Measurements from ENCODE around the gene MACROH2A1.

Gene MACROH2A1

GRCh38 chr5:135396459-135397055, 2.5 kb downstream of the MACROH2A1 start:
- DNase-seq: no peak

- no peak for DNase-seq
Observed at GRCh38 chr5:135395866-135396265, 3.2 kb downstream of the MACROH2A1 start.

- no peak for DNase-seq
Observed at GRCh38 chr5:135395451-135395850, 3.6 kb downstream of the MACROH2A1 start.

GRCh38 chr5:135394095-135394494, 4.9 kb downstream of the MACROH2A1 start:
- DNase-seq: no peak

- no peak for DNase-seq
Observed at GRCh38 chr5:135393691-135394090, 5.3 kb downstream of the MACROH2A1 start.

- DNase-seq: peak; percentile 90
Observed at GRCh38 chr5:135393229-135393628, 5.8 kb downstream of the MACROH2A1 start.

GRCh38 chr5:135392256-135392655, 6.8 kb downstream of the MACROH2A1 start:
- peak; percentile 91 for DNase-seq

- peak; percentile 48 for DNase-seq
Observed at GRCh38 chr5:135391869-135392255, 7.2 kb downstream of the MACROH2A1 start.

- DNase-seq: no peak
Observed at GRCh38 chr5:135391116-135391868, 7.7 kb downstream of the MACROH2A1 start.

- no peak for DNase-seq
Observed at GRCh38 chr5:135388860-135389435, 10.1 kb downstream of the MACROH2A1 start.

GRCh38 chr5:135387629-135387960, 11.4 kb downstream of the MACROH2A1 start:
- DNase-seq: no peak

- peak; percentile 88 for DNase-seq
Observed at GRCh38 chr5:135386886-135387628, 12.0 kb downstream of the MACROH2A1 start.

- peak; percentile 78 for DNase-seq
Observed at GRCh38 chr5:135386096-135386495, 12.9 kb downstream of the MACROH2A1 start.

- no peak for DNase-seq
Observed at GRCh38 chr5:135385576-135385975, 13.5 kb downstream of the MACROH2A1 start.

- DNase-seq: no peak
Observed at GRCh38 chr5:135384898-135385297, 14.1 kb downstream of the MACROH2A1 start.

- no peak for DNase-seq
Observed at GRCh38 chr5:135383803-135384495, 15.1 kb downstream of the MACROH2A1 start.

GRCh38 chr5:135382981-135383380, 16.1 kb downstream of the MACROH2A1 start:
- no peak for DNase-seq

- no peak for DNase-seq
Observed at GRCh38 chr5:135382106-135382790, 16.8 kb downstream of the MACROH2A1 start.

GRCh38 chr5:135379046-135379654, 19.9 kb downstream of the MACROH2A1 start:
- DNase-seq: peak; percentile 56

- DNase-seq: no peak
Observed at GRCh38 chr5:135377751-135378680, 21.0 kb downstream of the MACROH2A1 start.
